Calu3 (cell line): Measurements from ENCODE around the gene GAL3ST1. TPM values are rescaled to one million over a fixed set of nuclear protein-coding genes. Genes with fewer than 3 reads are reported as not detected.

Experiments used
- BruUV-seq: library from RNA; stranded (reverse); fragments of 400-500 nt; replicated peaks from 2 replicates; lab custom pipeline; 2021; lab: Mats Ljungman, UMichigan
- CTCF ChIA-PET: fragments of 300-600 bp; sonication (Branson Sonifier 250); formaldehyde crosslinking; loops from one replicate; lab custom pipeline; 2022; ENCODE audit warnings: antibody characterized with exemption; lab: Charles Lee
- DNase-seq: peaks from one replicate; pipeline ENCODE4 v3.0.0; 2022
- H3K27ac Mint-ChIP-seq: one replicate; pipeline ENCODE4 v1.8.0; 2022; ENCODE audit warnings: mixed read lengths; ENCODE audit not compliant: unreplicated experiment
- H3K27me3 Mint-ChIP-seq: one replicate; pipeline ENCODE4 v1.8.0; 2022; ENCODE audit warnings: mixed read lengths; ENCODE audit not compliant: unreplicated experiment
- H3K36me3 Mint-ChIP-seq: one replicate; pipeline ENCODE4 v1.8.0; 2022; ENCODE audit warnings: mild to moderate bottlenecking, moderate library complexity, mixed read lengths; ENCODE audit not compliant: insufficient read depth, unreplicated experiment
- H3K4me1 Mint-ChIP-seq: one replicate; pipeline ENCODE4 v1.8.0; 2022; ENCODE audit warnings: mild to moderate bottlenecking, low read depth, mixed read lengths; ENCODE audit not compliant: unreplicated experiment
- H3K4me3 Mint-ChIP-seq: one replicate; pipeline ENCODE4 v1.8.0; 2022; ENCODE audit warnings: mild to moderate bottlenecking, low read depth, moderate library complexity, mixed read lengths; ENCODE audit not compliant: unreplicated experiment
- H3K9me3 Mint-ChIP-seq: one replicate; pipeline ENCODE4 v1.8.0; 2022; ENCODE audit warnings: low read depth, mixed read lengths; ENCODE audit not compliant: unreplicated experiment
- intact Hi-C: fragments of 100-400 bp; cut with micrococcal nuclease; formaldehyde crosslinking; loops from one replicate; pipeline ENCODE4 v1.10.0; 2022; ENCODE audit not compliant: unreplicated experiment
- total RNA-seq: library from RNA; stranded (reverse); gene quantifications from 2 replicates; pipeline ENCODE4 v1.2.3, GENCODE V29; 2022
- TF ChIP-seq, protein P1 (sequence below): fragments of 200-600 bp; IDR thresholded peaks from one replicate; pipeline ENCODE4 v1.8.0; 2022; ENCODE audit warnings: antibody characterized with exemption; ENCODE audit not compliant: unreplicated experiment

Gene GAL3ST1
- total RNA-seq, 1 experiment from 2014 or later = 6.5 TPM

DNA sequence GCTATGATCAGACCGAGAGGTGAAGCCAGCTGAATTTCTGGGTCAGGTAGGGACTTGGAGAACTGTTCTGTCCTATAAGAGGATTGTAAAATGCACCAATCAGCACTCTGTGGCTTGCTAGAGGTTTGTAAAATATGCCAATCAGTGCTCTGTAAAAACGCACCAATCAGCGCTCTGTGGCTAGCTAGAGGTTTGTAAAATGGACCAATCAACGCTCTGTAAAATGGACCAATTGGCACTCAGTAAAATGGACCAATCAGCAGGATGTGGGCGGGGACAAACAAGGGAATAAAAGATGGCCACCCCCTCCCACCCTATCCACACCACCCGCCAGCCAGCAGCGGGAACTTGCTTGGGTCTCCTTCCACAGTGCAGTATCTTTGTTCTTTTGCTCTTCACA, 62.6 kb downstream of the GAL3ST1 start:
- CTCF ChIA-PET = interaction anchor here (0.7 kb wide), 2 partner anchors 24 to 67 kb away, joined by 3 read pairs; no protein-coding TSS in a partner anchor

DNA sequence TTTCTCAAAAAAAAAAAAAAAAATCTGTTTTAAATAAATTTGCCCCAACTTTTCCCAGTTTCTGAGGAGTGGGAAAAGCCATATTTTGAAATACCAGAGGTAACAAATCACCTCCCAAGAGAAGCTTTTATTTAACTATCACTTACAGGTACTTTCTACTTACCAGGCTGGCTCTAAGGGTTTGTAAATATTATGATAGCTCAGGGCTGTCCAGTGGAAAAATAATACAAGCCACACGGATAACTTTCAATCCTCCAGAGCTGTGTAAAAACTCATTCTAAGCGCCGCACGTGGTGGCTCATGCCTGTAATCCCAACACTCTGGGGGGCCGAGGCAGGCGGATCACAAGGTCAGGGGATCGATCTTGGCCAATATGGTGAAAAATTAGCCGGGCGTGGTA, 63.4 kb downstream of the GAL3ST1 start:
- no peak overlapping the region for H3K4me3 Mint-ChIP-seq
- intact Hi-C loops = no loop called here
- H3K9me3 Mint-ChIP-seq = no peaks in the 10 kb centered on the region
- H3K27me3 Mint-ChIP-seq = peaks cover 37% of the 10 kb centered on the region
- TF ChIP-seq, protein P1, sequence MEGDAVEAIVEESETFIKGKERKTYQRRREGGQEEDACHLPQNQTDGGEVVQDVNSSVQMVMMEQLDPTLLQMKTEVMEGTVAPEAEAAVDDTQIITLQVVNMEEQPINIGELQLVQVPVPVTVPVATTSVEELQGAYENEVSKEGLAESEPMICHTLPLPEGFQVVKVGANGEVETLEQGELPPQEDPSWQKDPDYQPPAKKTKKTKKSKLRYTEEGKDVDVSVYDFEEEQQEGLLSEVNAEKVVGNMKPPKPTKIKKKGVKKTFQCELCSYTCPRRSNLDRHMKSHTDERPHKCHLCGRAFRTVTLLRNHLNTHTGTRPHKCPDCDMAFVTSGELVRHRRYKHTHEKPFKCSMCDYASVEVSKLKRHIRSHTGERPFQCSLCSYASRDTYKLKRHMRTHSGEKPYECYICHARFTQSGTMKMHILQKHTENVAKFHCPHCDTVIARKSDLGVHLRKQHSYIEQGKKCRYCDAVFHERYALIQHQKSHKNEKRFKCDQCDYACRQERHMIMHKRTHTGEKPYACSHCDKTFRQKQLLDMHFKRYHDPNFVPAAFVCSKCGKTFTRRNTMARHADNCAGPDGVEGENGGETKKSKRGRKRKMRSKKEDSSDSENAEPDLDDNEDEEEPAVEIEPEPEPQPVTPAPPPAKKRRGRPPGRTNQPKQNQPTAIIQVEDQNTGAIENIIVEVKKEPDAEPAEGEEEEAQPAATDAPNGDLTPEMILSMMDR = no peak
- CTCF ChIA-PET = interaction anchor here (0.7 kb wide), 1 partner anchor 156 kb away, joined by 4 read pairs; no protein-coding TSS in a partner anchor
- peaks cover 8% of the 10 kb centered on the region for H3K4me1 Mint-ChIP-seq
- DNase-seq = no peak
- no TSS peak for BruUV-seq
- H3K27ac Mint-ChIP-seq = no peak overlapping the region
- H3K36me3 Mint-ChIP-seq = peaks cover 7% of the 10 kb centered on the region

More for the DNA sequence above, 62.6 kb downstream of the GAL3ST1 start:
- Mint-ChIP-seq H3K27me3 (peaks cover 37% of the 10 kb centered on the region), H3K9me3 (no peaks in the 10 kb centered on the region), H3K4me1 (peaks cover under 1% of the 10 kb centered on the region), H3K4me3 (no peak overlapping the region), H3K36me3 (peaks cover 2% of the 10 kb centered on the region), H3K27ac (no peak overlapping the region)
- no peak for DNase-seq
- BruUV-seq = no TSS peak
- TF ChIP-seq, protein P1 = no peak
- intact Hi-C loops = no loop called here

DNA sequence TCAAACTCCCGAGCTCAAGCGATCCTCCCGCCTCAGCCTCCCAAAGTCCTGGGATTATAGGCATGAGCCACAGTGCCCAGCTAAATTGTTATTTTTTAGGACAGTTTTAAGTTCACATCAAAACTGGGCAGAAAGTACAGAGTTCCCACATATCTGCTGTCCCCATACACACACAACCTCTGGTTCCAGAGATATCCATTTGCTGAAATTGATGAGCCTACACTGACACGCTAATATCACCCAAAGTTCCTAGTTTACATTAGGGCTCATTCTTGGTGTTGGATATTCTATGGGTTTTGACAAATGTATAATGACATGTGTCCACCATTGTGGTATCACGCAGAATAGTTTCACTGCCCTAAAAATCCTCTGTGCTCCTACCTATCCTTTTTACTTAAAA, 66.2 kb downstream of the GAL3ST1 start:
- TF ChIP-seq, protein P1 = no peak
- Mint-ChIP-seq H3K4me1 (peaks cover 8% of the 10 kb centered on the region), H3K27ac (no peak overlapping the region), H3K9me3 (no peaks in the 10 kb centered on the region), H3K4me3 (no peak overlapping the region), H3K27me3 (peaks cover 27% of the 10 kb centered on the region), H3K36me3 (peaks cover 7% of the 10 kb centered on the region)
- intact Hi-C loops = no loop called here
- CTCF ChIA-PET = interaction anchor here (0.9 kb wide), 1 partner anchor 57 kb away, joined by 3 read pairs; no protein-coding TSS in a partner anchor
- no peak for DNase-seq
- no TSS peak for BruUV-seq

DNA sequence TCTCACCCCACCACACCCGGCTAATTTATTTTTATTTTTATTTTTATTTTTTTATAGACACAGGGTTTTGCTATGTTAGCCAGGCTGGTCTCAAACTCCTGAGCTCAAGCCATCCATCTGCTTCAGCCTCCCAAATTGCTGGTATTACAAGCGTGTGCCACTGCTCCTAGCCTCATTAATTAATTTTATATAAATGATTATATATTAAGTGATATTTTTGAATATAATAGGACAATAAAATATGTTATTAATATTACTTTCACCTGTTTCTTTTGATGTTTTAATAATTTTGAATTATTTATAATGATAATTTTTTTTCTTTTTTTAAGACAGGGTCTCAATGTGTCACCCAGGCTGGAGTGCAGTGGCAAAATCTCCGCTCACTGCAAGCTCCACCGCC, 66.8 kb downstream of the GAL3ST1 start:
- no peaks in the 10 kb centered on the region for H3K9me3 Mint-ChIP-seq
- BruUV-seq = no TSS peak

More for the DNA sequence above, 66.8 kb downstream of the GAL3ST1 start:
- Mint-ChIP-seq H3K36me3 (peaks cover 7% of the 10 kb centered on the region), H3K27me3 (peaks cover 27% of the 10 kb centered on the region), H3K27ac (no peak overlapping the region), H3K4me1 (peaks cover 8% of the 10 kb centered on the region), H3K4me3 (no peak overlapping the region)
- intact Hi-C loops = no loop called here
- no peak for DNase-seq
- TF ChIP-seq, protein P1 = no peak
- CTCF ChIA-PET = interaction anchor here (0.9 kb wide), 1 partner anchor 57 kb away, joined by 3 read pairs; no protein-coding TSS in a partner anchor
